ENCODE data around the gene S100B. TPM values are rescaled to one million over a fixed set of nuclear protein-coding genes. Genes with fewer than 3 reads are reported as not detected.

S100B gene
- total RNA-seq, 4 donors from 2014 or later = 260 to 1,153 (median 828) TPM

- no peak for DNase-seq (ENCODE audit: low spot score in 2 of 2)
- Histone ChIP-seq H3K9me3 (peaks cover 0 to 18% (median 0%) of the 10 kb centered on the region in 4 donors), H3K4me3 (no peak overlapping the region), H3K36me3 (peaks cover 0 to 81% (median 21%) of the 10 kb centered on the region in 3 donors), H3K4me1 (no peaks in the 10 kb centered on the region), H3K27me3 (no peaks in the 10 kb centered on the region), H3K27ac (no peak overlapping the region)
- TF ChIP-seq EP300 (IDR thresholded peaks at IDR 0.05) = no peak
- TF ChIP-seq CTCF (IDR thresholded peaks at IDR 0.05) = no peak
- no peak for TF ChIP-seq POLR2A (IDR thresholded peaks at IDR 0.05)
- WGBS, 2 donors = 86 to 95% methylated on average over 2 of the region's 2 CpGs
These were observed 34.8 kb downstream of the S100B start for GRCh38 chr21:46570119-46570518.

GRCh38 chr21:46569081-46569480 lies 35.8 kb downstream of the S100B start:
- peaks cover 0 to 91% (median 21%) of the 10 kb centered on the region in 3 donors for H3K36me3 ChIP-seq

GRCh38 chr21:46568562-46568961 lies 36.3 kb downstream of the S100B start:
- Histone ChIP-seq H3K27ac (no peak overlapping the region), H3K4me1 (no peaks in the 10 kb centered on the region), H3K27me3 (no peaks in the 10 kb centered on the region), H3K36me3 (peaks cover 0 to 96% (median 21%) of the 10 kb centered on the region in 3 donors), H3K9me3 (peaks cover 0 to 18% (median 0%) of the 10 kb centered on the region in 4 donors), H3K4me3 (no peak overlapping the region)
- TF ChIP-seq EP300 (IDR thresholded peaks at IDR 0.05) = no peak
- TF ChIP-seq CTCF (IDR thresholded peaks at IDR 0.05) = no peak
- no peak for TF ChIP-seq POLR2A (IDR thresholded peaks at IDR 0.05)
- DNase-seq (ENCODE audit: low spot score in 2 of 2) = no peak
- 94 to 97% methylated on average over 4 of the region's 4 CpGs for whole genome bisulfite sequencing, 2 donors

More at GRCh38 chr21:46569081-46569480, 35.8 kb downstream of the S100B start:
- 94 to 98% methylated on average over 1 of the region's 1 CpG for WGBS, 2 donors
- Histone ChIP-seq H3K4me1 (no peaks in the 10 kb centered on the region), H3K27ac (no peak overlapping the region), H3K4me3 (no peak overlapping the region), H3K27me3 (no peaks in the 10 kb centered on the region), H3K9me3 (peaks cover 0 to 18% (median 0%) of the 10 kb centered on the region in 4 donors)
- TF ChIP-seq POLR2A (IDR thresholded peaks at IDR 0.05) (no peak), CTCF (IDR thresholded peaks at IDR 0.05) (no peak), EP300 (IDR thresholded peaks at IDR 0.05) (no peak)
- no peak for DNase-seq (ENCODE audit: low spot score in 2 of 2)

GRCh38 chr21:46567348-46567747 lies 37.5 kb downstream of the S100B start:
- Histone ChIP-seq H3K27me3 (no peaks in the 10 kb centered on the region), H3K4me1 (no peaks in the 10 kb centered on the region), H3K27ac (no peak overlapping the region), H3K36me3 (peaks cover 0 to 98% (median 21%) of the 10 kb centered on the region in 3 donors), H3K9me3 (peaks cover 0 to 8% (median 0%) of the 10 kb centered on the region in 4 donors), H3K4me3 (no peak overlapping the region)
- no peak for DNase-seq (ENCODE audit: low spot score in 2 of 2)
- 93 to 95% methylated on average over 15 of the region's 15 CpGs for WGBS, 2 donors
- TF ChIP-seq CTCF (IDR thresholded peaks at IDR 0.05) (no peak), POLR2A (IDR thresholded peaks at IDR 0.05) (no peak), EP300 (IDR thresholded peaks at IDR 0.05) (no peak)

GRCh38 chr21:46564391-46564790 lies 40.5 kb downstream of the S100B start:
- TF ChIP-seq POLR2A (IDR thresholded peaks at IDR 0.05) = no peak
- no peak for TF ChIP-seq EP300 (IDR thresholded peaks at IDR 0.05)
- no peak for TF ChIP-seq CTCF (IDR thresholded peaks at IDR 0.05)
- 88 to 96% methylated on average over 9 to 10 of the region's 10 CpGs for whole genome bisulfite sequencing, 2 donors
- H3K9me3 ChIP-seq = no peaks in the 10 kb centered on the region
- no peaks in the 10 kb centered on the region for H3K27me3 ChIP-seq
- peaks cover 0 to 99% (median 18%) of the 10 kb centered on the region in 3 donors for H3K36me3 ChIP-seq
- no peak for DNase-seq (ENCODE audit: low spot score in 2 of 2)
- no peak overlapping the region for H3K27ac ChIP-seq
- H3K4me3 ChIP-seq = no peak overlapping the region
- H3K4me1 ChIP-seq = no peaks in the 10 kb centered on the region

Data from tibial nerve (tissue), 4 donors.